ENCODE measurements around the gene TPK1. TPM values are rescaled to one million over a fixed set of nuclear protein-coding genes. Genes with fewer than 3 reads are reported as not detected.

Gene TPK1
- total and polyA plus RNA-seq, 2 of the 4 experiments (the other 2 are of a cell fraction), result 0.38 to 1.8 TPM

- Histone ChIP-seq H3K9me1 (ENCODE audit: insufficient read depth, low read length) (no peaks in the 10 kb centered on the region), H2AK9ac (replicated peaks; ENCODE audit: low read depth, low read length, poor library complexity) (no peak overlapping the region), H3K27ac (ENCODE audit: insufficient read depth, low read length) (no peak overlapping the region), H3K4ac (ENCODE audit: low read depth, low read length) (no peak overlapping the region), H3K4me2 (ENCODE audit: low read depth, low read length) (no peak overlapping the region), H3K9ac (ENCODE audit: low read depth, low read length) (no peak overlapping the region), H3K18ac (ENCODE audit: low read depth, low read length) (no peak overlapping the region), H2BK15ac (ENCODE audit: low read depth, low read length) (no peak overlapping the region), H2BK20ac (ENCODE audit: low read depth, low read length) (no peak overlapping the region), H4K8ac (ENCODE audit: low read depth in 2 of 2, low read length in 2 of 2) (no peak overlapping the region), H3K23ac (ENCODE audit: low read depth, low read length) (no peak overlapping the region), H3K14ac (replicated peaks; ENCODE audit: low read depth, low read length) (no peak overlapping the region), H3K4me1 (ENCODE audit: control insufficient read depth, insufficient read depth, low read length) (no peaks in the 10 kb centered on the region), H4K20me1 (ENCODE audit: insufficient read depth, low read length) (no peaks in the 10 kb centered on the region), H4K5ac (ENCODE audit: low read depth, low read length) (no peak overlapping the region), H2BK120ac (ENCODE audit: low read depth, low read length) (no peak overlapping the region), H3K79me1 (ENCODE audit: low read depth in 1 of 2, low read length in 2 of 2) (no peaks in the 10 kb centered on the region), H3K27me3 (ENCODE audit: control insufficient read depth, insufficient read depth, low read length) (no peaks in the 10 kb centered on the region), H3K4me3 (ENCODE audit: insufficient read depth, low read depth, low read length) (no peak overlapping the region), H3K56ac (ENCODE audit: extremely low read depth, insufficient read depth, low read length) (no peak overlapping the region), H2AFZ (replicated peaks; ENCODE audit: low read length, poor library complexity) (no peak overlapping the region), H2BK5ac (ENCODE audit: low read depth, low read length, poor library complexity, severe bottlenecking) (no peak overlapping the region), H2AK5ac (ENCODE audit: low read depth, low read length) (no peak overlapping the region), H3K9me3 (ENCODE audit: control insufficient read depth, insufficient read depth, low read length) (peaks cover 10% of the 10 kb centered on the region), H3K36me3 (ENCODE audit: control insufficient read depth, insufficient read depth, low read length) (no peaks in the 10 kb centered on the region), H4K91ac (ENCODE audit: insufficient read depth, low read depth, low read length) (no peak overlapping the region)
- CTCF ChIA-PET, result no interaction called here
- dilution Hi-C loops (cut with HindIII; ENCODE audit: low sequenced_read_pairs, unreplicated experiment), result no loop called here
- BruUV-seq (replicated peaks), result no TSS peak
- intact Hi-C loops (cut with micrococcal nuclease), result no loop called here
- no CpG with 5 or more reads among the region's 5 CpGs for WGBS, 2 experiments (ENCODE audit: extremely low coverage in 2 of 2, insufficient read length in 1 of 2)
- ATAC-seq (ENCODE audit: low read depth) (no peak), DNase-seq (no peak)
- TF ChIP-seq ELK1 (IDR thresholded peaks at IDR 0.05; ENCODE audit: borderline replicate concordance, low read depth, low read length), result no peak
- no peak for TF ChIP-seq CEBPB (IDR thresholded peaks at IDR 0.05; ENCODE audit: low read depth, low read length)
- no peak for TF ChIP-seq SMC3 (IDR thresholded peaks at IDR 0.05; ENCODE audit: low read depth, low read length)
- TF ChIP-seq RFX5 (IDR thresholded peaks at IDR 0.05; ENCODE audit: low read depth, low read length), result no peak
- no peak for TF ChIP-seq MAFK (IDR thresholded peaks at IDR 0.05; ENCODE audit: low read depth, low read length)
- no peak for TF ChIP-seq MAZ (IDR thresholded peaks at IDR 0.05; ENCODE audit: borderline replicate concordance, low read depth, low read length)
- no peak for TF ChIP-seq RAD21 (IDR thresholded peaks at IDR 0.05; ENCODE audit: low read length)
- TF ChIP-seq BHLHE40 (IDR thresholded peaks at IDR 0.05; ENCODE audit: low read depth, low read length), result no peak
- TF ChIP-seq USF2 (IDR thresholded peaks at IDR 0.05; ENCODE audit: low read depth, low read length), result no peak
- TF ChIP-seq POLR2A (IDR thresholded peaks at IDR 0.05; ENCODE audit: low read depth, low read length), result no peak
- TF ChIP-seq NFE2L2 (IDR thresholded peaks at IDR 0.05; ENCODE audit: low read depth, low read length), result no peak
- no peak for TF ChIP-seq CTCF (conservative IDR thresholded peaks at IDR 0.05; ENCODE audit: low read depth, low read length)
- no peak for TF ChIP-seq FOS (IDR thresholded peaks at IDR 0.05; ENCODE audit: low read depth, low read length)
- TF ChIP-seq RCOR1 (IDR thresholded peaks at IDR 0.05; ENCODE audit: insufficient replicate concordance, low read length), result no peak
- in situ Hi-C loops (cut with MboI; ENCODE audit: low sequenced_read_pairs), result no loop called here
- POLR2A ChIA-PET (ENCODE audit: unreplicated experiment), result no interaction called here
Observed at GRCh38 chr7:144455040-144455404, 380.8 kb downstream of the TPK1 start.
